SK-N-SH treated with all-trans-retinoic acid at 6 μM for 48 hours (cell line): ENCODE measurements around the gene BRF1.

Source experiments
- ARNTL ChIP-seq: fragments of 450-650 bp; formaldehyde crosslinking; IDR thresholded peaks from 2 replicates; pipeline ENCODE4 v1.5.0; 2020; ENCODE audit warnings: low read depth, mild to moderate bottlenecking, moderate library complexity, borderline replicate concordance
- CSRNP3 ChIP-seq: fragments of 250-450 bp; sonication (Bioruptor Pico); IDR thresholded peaks from 2 replicates; pipeline ENCODE4 v1.5.1; 2021; ENCODE audit warnings: mild to moderate bottlenecking, moderate library complexity
- ISL1 ChIP-seq: fragments of 250-450 bp; sonication (Bioruptor Pico); IDR thresholded peaks from 2 replicates; pipeline ENCODE4 v2.1.2; 2022; ENCODE audit warnings: mild to moderate bottlenecking, moderate library complexity
- PATZ1 ChIP-seq: fragments of 250-450 bp; sonication (Bioruptor Pico); IDR thresholded peaks from 2 replicates; pipeline ENCODE4 v1.8.0; 2020; ENCODE audit warnings: mild to moderate bottlenecking, moderate library complexity, borderline replicate concordance
- PPARA ChIP-seq: fragments of 250-450 bp; sonication (Bioruptor Pico); IDR thresholded peaks from 2 replicates; pipeline ENCODE4 v1.5.0; 2020; ENCODE audit warnings: mild to moderate bottlenecking, borderline replicate concordance
- RARB ChIP-seq: fragments of 250-450 bp; sonication (Bioruptor Pico); IDR thresholded peaks from 2 replicates; pipeline ENCODE4 v1.8.0; 2021; ENCODE audit warnings: mild to moderate bottlenecking, moderate library complexity
- SNAI2 ChIP-seq: fragments of 250-450 bp; sonication (Bioruptor Pico); IDR thresholded peaks from 2 replicates; pipeline ENCODE4 v1.5.0; 2020; ENCODE audit warnings: mild to moderate bottlenecking, moderate library complexity
- TCF4 ChIP-seq: fragments of 250-450 bp; sonication (Bioruptor Pico); IDR thresholded peaks from 2 replicates; pipeline ENCODE4 v1.8.0; 2021; ENCODE audit warnings: mild to moderate bottlenecking, moderate library complexity, borderline replicate concordance
- TOX ChIP-seq: fragments of 250-450 bp; sonication (Bioruptor Pico); IDR thresholded peaks from 2 replicates; pipeline ENCODE4 v1.8.0; 2021; ENCODE audit warnings: mild to moderate bottlenecking, moderate library complexity, borderline replicate concordance
- TSHZ2 ChIP-seq: fragments of 250-450 bp; sonication (Bioruptor Pico); IDR thresholded peaks from 2 replicates; pipeline ENCODE4 v1.5.0; 2020; ENCODE audit warnings: mild to moderate bottlenecking, moderate library complexity
- ZC3H10 ChIP-seq: fragments of 250-450 bp; sonication (Bioruptor Pico); IDR thresholded peaks from 2 replicates; pipeline ENCODE4 v1.5.1; 2021; ENCODE audit warnings: mild to moderate bottlenecking, moderate library complexity
- ZFP3 ChIP-seq: fragments of 250-450 bp; sonication (Bioruptor Pico); IDR thresholded peaks from 2 replicates; pipeline ENCODE4 v1.5.0; 2020; ENCODE audit warnings: mild to moderate bottlenecking, moderate library complexity

GRCh38 chr14:105196265-105196960 is 104.4 kb downstream of the BRF1 start:
- no peak for TF ChIP-seq ISL1 (CRISPR knock-in tag)
- no peak for TF ChIP-seq PPARA (CRISPR knock-in tag)
- no peak for TF ChIP-seq PATZ1
- no peak for TF ChIP-seq ZFP3 (CRISPR knock-in tag)
- TF ChIP-seq TCF4 (CRISPR knock-in tag) = no peak
- no peak for TF ChIP-seq TSHZ2
- no peak for TF ChIP-seq RARB
- no peak for TF ChIP-seq ARNTL (CRISPR knock-in tag)
- TF ChIP-seq TOX (CRISPR knock-in tag) = no peak
- TF ChIP-seq ZC3H10 (CRISPR knock-in tag) = no peak
- TF ChIP-seq CSRNP3 (CRISPR knock-in tag) = no peak
- TF ChIP-seq SNAI2 (CRISPR knock-in tag) = no peak
